Fibroblast of the aortic adventitia (primary cell): Measurements from ENCODE around the gene SCAF1. TPM values are rescaled to one million over a fixed set of nuclear protein-coding genes. Genes with fewer than 3 reads are reported as not detected.
"Not testable (repeated sequence)": the region's sequence is repeated elsewhere in the genome, so short reads cannot be mapped to it uniquely, and the experiment has no call there.

Experiments
- DNase-seq: peaks from one replicate; pipeline ENCODE4 v3.0.0-alpha.2; 2010; ENCODE audit warnings: low read depth
- H3K4me3 ChIP-seq: 2 replicates; pipeline ENCODE4 v1.5.1; 2011; ENCODE audit warnings: low read depth, mild to moderate bottlenecking, control low read depth, low read length, moderate library complexity
- CTCF ChIP-seq: IDR thresholded peaks from 2 replicates; pipeline ENCODE4 v1.5.1; 2011; ENCODE audit warnings: mild to moderate bottlenecking, low read length, control low read depth, inconsistent platforms; ENCODE audit not compliant: insufficient read depth
- total RNA-seq: library from RNA; depleted of rRNA; stranded (reverse); fragments of >200 nt; gene quantifications from 2 replicates; pipeline ENCODE4 v1.2.3, GENCODE V29; 2012; ENCODE audit warnings: low replicate concordance

The SCAF1 gene
- total RNA-seq, 1 donor, result 16.9 TPM

- no peak overlapping the region for H3K4me3 ChIP-seq
- no peak for TF ChIP-seq CTCF
- no peak for DNase-seq
These were observed 10.3 kb upstream of the SCAF1 start for GRCh38 chr19:49631610-49632192.

GRCh38 chr19:49632576-49632975 lies 9.4 kb upstream of the SCAF1 start:
- H3K4me3 ChIP-seq, result no peak overlapping the region
- DNase-seq, result no peak
- TF ChIP-seq CTCF, result no peak

- H3K4me3 ChIP-seq, result not testable (repeated sequence)
- DNase-seq, result peak; percentile 67
These were observed 8.7 kb upstream of the SCAF1 start for GRCh38 chr19:49633273-49633672.

- no peak overlapping the region for H3K4me3 ChIP-seq
- DNase-seq, result no peak
- peak; percentile 13 for TF ChIP-seq CTCF
These were observed 6.3 kb upstream of the SCAF1 start for GRCh38 chr19:49635530-49636232.

GRCh38 chr19:49636233-49636932 lies 5.6 kb upstream of the SCAF1 start:
- DNase-seq, result no peak
- H3K4me3 ChIP-seq, result no peak overlapping the region
- no peak for TF ChIP-seq CTCF

GRCh38 chr19:49637821-49638738 lies 3.9 kb upstream of the SCAF1 start:
- peak; percentile 81 for DNase-seq
- H3K4me3 ChIP-seq, result peak overlapping the region; percentile 83
- no peak for TF ChIP-seq CTCF
